Skeletal muscle satellite cell (primary cell): ENCODE measurements around the gene GSTO2. TPM values are rescaled to one million over a fixed set of nuclear protein-coding genes. Genes with fewer than 3 reads are reported as not detected.

Experiments used
- H3K27me3 ChIP-seq: 2 replicates; pipeline ENCODE4 v1.7.0; 2013; ENCODE audit warnings: low read length; ENCODE audit not compliant: control insufficient read depth, insufficient read depth
- H3K36me3 ChIP-seq: 2 replicates; pipeline ENCODE4 v1.7.0; 2013; ENCODE audit warnings: mild to moderate bottlenecking, control low read depth, low read length; ENCODE audit not compliant: insufficient read depth
- H3K4me1 ChIP-seq: 2 replicates; pipeline ENCODE4 v1.7.0; 2013; ENCODE audit warnings: low read length; ENCODE audit not compliant: control insufficient read depth, insufficient read depth
- H3K4me2 ChIP-seq: 2 replicates; pipeline ENCODE4 v1.7.0; 2013; ENCODE audit warnings: mild to moderate bottlenecking, low read length
- H3K4me3 ChIP-seq: 2 replicates; pipeline ENCODE4 v1.7.0; 2013; ENCODE audit warnings: low read length
- H3K9ac ChIP-seq: 2 replicates; pipeline ENCODE4 v1.7.0; 2013; ENCODE audit warnings: mild to moderate bottlenecking, low read depth, low read length, moderate library complexity
- H3K9me3 ChIP-seq: replicated peaks from 2 replicates; pipeline ENCODE4 v1.7.0; 2013; ENCODE audit warnings: mild to moderate bottlenecking, control low read depth, low read length
- total RNA-seq: library from RNA; depleted of rRNA; stranded (reverse); fragments of >200 nt; gene quantifications from 2 replicates; pipeline ENCODE4 v1.2.3, GENCODE V29; 2012; rRNA removed

Gene GSTO2
- 0.66 and 1.8 TPM in 2 replicates for total RNA-seq

DNA sequence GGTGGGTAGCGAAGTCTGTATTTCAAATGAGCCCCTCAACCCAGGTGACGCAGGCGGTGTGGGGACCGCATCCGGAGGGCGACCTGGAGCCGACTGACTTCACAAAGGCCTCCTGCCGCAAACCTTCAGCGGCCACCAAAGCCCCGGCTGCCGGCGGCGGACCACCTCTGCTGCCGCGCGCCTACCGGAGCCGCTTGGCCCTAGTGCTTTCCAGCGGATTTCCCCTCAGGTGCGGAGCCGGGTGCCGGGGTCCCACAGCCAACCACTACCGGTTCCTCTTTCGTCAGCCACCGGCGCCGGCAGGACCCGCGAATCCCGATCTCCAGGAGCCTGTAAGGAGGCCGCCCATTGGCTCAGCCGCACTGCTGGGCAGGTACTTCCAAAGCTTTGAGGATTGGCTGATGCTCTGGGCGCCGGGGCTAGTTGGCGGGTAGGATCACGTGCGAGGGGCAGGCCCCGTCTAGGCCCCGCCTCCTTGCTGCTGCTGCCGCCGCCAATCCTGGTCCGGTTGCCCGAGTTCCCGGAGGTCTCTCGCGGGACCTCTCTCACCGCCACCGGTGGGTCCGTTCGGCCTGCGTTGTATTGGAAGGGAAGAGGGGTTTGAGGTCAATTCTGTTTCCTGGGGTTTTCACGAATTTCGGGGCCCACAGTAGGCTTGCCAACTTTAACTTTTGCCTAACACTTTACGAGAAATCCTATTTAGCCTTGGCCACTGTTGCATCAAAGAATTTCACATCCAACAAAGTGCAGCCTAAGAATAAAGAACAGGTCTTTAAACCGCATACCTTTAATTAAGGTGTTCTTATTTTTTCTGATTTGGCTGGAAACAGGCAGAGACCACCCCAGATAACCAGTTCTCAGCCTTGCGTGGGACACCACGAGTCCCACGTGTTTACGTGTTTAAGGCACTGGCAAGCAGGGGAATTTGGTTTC lies at the start of gene GSTO2:
Gene GSTO2 (plus strand): TSS at position 472 of the 933 bp plus-strand sequence. CDS start 5,732 bp downstream, outside the sequence.
- Histone ChIP-seq H3K4me1 (peaks cover 10% of the 10 kb centered on the region), H3K27me3 (no peaks in the 10 kb centered on the region), H3K36me3 (peaks cover 56% of the 10 kb centered on the region), H3K4me2 (peak within 1 kb of the TSS; percentile 50), H3K9me3 (no peaks in the 10 kb centered on the region), H3K9ac (peak within 1 kb of the TSS; percentile 18), H3K4me3 (peak within 1 kb of the TSS; percentile 35)

DNA sequence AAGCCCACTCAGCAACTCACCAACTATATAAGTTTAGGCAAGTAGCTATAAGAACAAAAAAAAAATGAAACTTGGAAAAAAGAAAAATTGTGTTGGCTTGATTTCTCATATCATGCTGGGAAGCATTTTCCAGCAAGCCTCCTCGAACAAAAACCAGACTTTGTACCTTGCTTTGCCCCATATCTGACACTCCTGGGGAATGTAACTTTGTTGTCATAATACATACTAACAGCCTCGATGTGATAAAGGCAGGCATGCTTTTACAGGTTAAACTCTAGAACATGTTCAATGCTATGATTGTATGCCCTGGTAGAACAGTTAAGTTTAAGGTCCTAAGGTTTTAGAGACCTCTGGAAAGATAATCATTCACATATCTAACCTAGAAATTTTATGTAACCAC lies 48.5 kb upstream of the GSTO2 start:
- Histone ChIP-seq H3K4me3 (no peak overlapping the region), H3K4me1 (no peaks in the 10 kb centered on the region), H3K9ac (no peak overlapping the region), H3K4me2 (no peak overlapping the region), H3K36me3 (no peaks in the 10 kb centered on the region), H3K9me3 (no peaks in the 10 kb centered on the region), H3K27me3 (peaks cover 41% of the 10 kb centered on the region)

DNA sequence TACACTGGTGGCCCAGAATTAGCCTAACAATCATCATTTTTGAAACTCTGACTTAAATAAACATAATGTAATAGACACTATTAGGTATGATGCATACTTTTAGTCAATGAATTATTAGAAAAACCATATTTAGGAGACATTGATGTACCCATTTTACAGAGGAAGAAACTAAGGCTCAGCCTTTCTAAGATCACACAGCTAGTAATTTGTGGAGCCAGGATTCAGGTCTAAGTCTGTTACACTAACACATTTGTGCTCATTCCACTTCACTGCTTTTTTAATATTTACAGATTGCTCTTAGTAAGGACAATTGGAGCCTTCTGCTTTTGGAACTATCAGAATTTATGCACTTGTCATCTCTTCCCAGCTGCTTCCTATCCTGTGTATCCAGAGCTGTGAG lies 45.7 kb upstream of the GSTO2 start:
- H3K4me2 ChIP-seq = no peak overlapping the region
- no peaks in the 10 kb centered on the region for H3K36me3 ChIP-seq
- H3K9ac ChIP-seq = no peak overlapping the region
- peaks cover 31% of the 10 kb centered on the region for H3K27me3 ChIP-seq
- H3K9me3 ChIP-seq = no peaks in the 10 kb centered on the region
- no peak overlapping the region for H3K4me3 ChIP-seq
- H3K4me1 ChIP-seq = no peaks in the 10 kb centered on the region

DNA sequence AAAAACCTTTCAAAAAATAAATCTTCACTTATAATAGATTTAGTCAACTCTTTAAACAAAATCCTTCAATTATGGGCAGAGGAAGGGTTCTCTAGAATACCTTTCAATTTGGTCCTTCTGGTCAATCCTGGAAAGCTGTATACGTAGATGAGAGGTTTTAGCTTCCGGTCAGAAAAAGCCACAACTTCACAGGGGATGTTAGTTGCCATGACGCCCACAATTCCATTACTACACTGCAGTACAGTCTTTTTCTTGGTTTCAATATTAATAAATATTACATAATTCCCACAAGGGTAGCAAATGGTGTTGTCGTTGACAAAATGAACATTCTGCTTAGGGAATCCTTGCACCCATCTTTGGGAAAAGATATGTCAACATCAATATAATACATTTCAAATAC lies 38.5 kb upstream of the GSTO2 start:
- H3K9ac ChIP-seq = no peak overlapping the region
- H3K27me3 ChIP-seq = peaks cover 16% of the 10 kb centered on the region
- no peak overlapping the region for H3K4me3 ChIP-seq
- H3K4me1 ChIP-seq = no peaks in the 10 kb centered on the region
- H3K4me2 ChIP-seq = no peak overlapping the region
- H3K36me3 ChIP-seq = no peaks in the 10 kb centered on the region
- no peaks in the 10 kb centered on the region for H3K9me3 ChIP-seq

DNA sequence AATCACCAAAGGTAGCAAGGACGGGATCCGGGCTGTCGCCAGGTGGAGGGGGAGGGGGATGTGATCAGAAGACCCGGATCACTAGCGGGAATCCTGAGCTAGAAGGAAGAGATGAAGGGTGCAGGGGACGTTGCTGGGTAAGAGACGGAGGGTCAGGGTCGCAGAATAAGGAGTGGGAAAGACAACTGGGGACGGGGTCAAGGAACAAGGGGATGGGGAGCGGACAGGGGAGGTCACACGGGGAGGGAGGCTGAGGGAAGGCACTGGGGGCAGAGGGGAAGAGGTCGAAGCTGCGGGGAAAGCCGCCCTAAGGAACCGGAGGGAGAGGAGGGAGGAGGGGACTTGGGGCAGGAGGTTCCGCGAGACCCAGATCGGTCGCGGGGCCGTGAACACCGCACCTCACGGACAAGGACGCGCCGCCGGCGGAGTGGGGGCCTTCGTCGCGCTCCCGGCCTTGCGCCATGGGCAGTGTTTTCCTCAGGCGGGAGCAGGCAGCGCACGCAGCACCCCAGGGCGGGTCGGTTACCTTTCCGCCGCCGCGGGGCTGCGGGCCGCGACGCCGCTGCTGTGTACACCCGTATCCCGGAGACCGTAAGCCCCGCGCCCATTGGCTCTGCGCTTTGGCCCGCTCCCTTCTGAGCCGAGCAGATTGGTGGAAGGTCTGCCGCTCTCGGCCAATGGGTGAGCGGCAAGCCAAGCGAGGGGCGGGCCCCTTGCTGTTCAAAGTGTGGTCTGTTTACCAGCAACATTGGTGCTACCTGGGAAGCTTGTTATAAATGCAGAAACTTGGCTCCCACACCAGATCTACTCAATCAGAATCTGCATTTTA lies 37.0 kb upstream of the GSTO2 start, which contains the start of gene CFAP43:
Gene CFAP43 (minus strand): TSS at position 581 of the 829 bp plus-strand sequence. CDS start 118 bp downstream, at position 463.
- Histone ChIP-seq H3K9ac (peak within 1 kb of the TSS; percentile 79), H3K27me3 (peaks cover 13% of the 10 kb centered on the region), H3K4me1 (no peaks in the 10 kb centered on the region), H3K4me2 (peak within 1 kb of the TSS; percentile 90), H3K36me3 (no peaks in the 10 kb centered on the region), H3K9me3 (no peaks in the 10 kb centered on the region), H3K4me3 (peak within 1 kb of the TSS; percentile 90)

DNA sequence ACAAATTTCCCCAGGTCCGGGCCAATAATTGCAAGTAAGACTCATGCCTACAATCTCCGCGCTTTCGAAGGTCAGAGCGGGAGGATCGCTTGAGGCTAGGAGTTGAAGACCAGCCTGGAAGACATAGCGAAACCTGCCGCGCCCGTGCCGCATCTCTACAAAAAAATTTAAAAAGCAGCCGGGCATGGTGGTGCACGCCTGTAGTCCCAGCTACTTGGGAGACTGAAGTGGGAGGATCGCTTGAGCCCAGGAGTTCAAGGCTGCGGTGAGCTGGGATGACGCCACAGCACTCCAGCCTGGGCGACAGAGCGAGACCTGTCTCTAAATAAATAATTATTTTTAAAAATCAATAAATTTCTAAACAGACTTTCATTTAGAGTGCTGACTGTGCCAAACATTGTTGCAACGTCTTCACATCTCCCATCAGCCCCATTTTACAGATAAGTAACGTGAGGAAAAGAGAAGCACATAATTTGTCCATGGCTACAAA lies 36.3 kb upstream of the GSTO2 start:
- peaks cover 19% of the 10 kb centered on the region for H3K27me3 ChIP-seq
- H3K36me3 ChIP-seq = no peaks in the 10 kb centered on the region
- H3K9me3 ChIP-seq = no peaks in the 10 kb centered on the region
- peak overlapping the region; percentile 90 for H3K4me3 ChIP-seq
- peak overlapping the region; percentile 90 for H3K4me2 ChIP-seq
- peak overlapping the region; percentile 79 for H3K9ac ChIP-seq
- H3K4me1 ChIP-seq = no peaks in the 10 kb centered on the region

DNA sequence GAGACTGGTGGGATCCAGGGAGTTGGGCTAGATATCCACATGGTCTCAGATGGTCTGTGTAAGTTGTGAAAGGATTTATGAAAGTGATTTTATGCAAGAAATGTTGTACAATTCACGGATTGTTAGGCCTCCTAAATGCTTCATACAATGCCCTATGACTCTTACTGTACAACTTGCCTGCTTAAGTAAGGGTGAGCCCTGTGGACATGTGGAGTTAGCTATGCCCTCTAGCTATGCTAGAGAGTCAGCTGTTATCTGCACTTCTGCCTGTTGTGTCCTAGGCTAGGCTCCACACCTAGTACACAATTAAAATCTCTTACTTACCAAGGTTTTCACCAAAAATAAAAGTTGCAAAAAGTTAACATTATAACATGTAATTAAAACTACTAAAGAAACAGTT lies 35.2 kb upstream of the GSTO2 start:
- no peaks in the 10 kb centered on the region for H3K9me3 ChIP-seq

DNA sequence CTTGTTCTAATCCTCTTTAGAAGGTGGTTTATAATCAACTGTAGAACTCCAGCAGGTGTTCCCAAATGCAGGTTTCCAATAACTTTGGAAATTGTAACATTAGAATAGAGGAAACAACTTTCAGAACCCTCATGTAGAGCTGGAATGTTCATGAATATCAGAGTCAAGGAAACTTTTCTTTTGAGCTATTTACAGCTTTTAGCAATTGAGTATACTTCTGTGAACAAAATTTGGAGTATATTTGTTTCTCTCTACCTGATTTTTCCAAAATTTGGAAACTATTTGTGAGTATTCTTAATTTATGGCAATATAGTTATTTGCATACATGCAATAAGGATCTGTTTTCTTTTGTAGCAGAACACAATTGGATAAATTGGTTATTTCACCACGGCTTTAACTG lies 34.0 kb upstream of the GSTO2 start:
- H3K27me3 ChIP-seq = peaks cover 36% of the 10 kb centered on the region
- H3K36me3 ChIP-seq = no peaks in the 10 kb centered on the region
- H3K4me3 ChIP-seq = no peak overlapping the region
- no peak overlapping the region for H3K9ac ChIP-seq
- H3K9me3 ChIP-seq = no peaks in the 10 kb centered on the region
- no peaks in the 10 kb centered on the region for H3K4me1 ChIP-seq
- no peak overlapping the region for H3K4me2 ChIP-seq

More for the DNA sequence above, 35.2 kb upstream of the GSTO2 start:
- Histone ChIP-seq H3K4me2 (no peak overlapping the region), H3K4me1 (no peaks in the 10 kb centered on the region), H3K4me3 (no peak overlapping the region), H3K36me3 (no peaks in the 10 kb centered on the region), H3K27me3 (peaks cover 24% of the 10 kb centered on the region), H3K9ac (no peak overlapping the region)

DNA sequence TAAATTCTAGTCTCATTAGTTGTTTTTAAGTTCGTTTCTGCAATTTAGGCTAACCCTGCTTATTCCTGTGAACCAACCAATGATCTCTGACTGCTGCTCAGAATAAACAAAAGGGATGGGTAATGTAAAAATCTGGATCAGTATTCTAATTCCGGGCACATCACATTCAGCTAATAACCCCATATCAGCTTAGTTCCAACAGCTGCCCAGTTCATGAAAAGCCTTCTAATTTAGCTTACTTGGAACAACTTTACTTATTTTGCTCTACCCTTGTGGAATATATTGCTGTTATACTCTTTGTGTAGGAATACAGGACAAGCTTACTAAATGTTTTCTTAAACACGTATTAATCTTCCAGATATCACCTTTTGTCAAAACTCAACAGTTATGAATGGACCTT lies 33.2 kb upstream of the GSTO2 start:
- no peak overlapping the region for H3K4me3 ChIP-seq
- no peak overlapping the region for H3K9ac ChIP-seq
- H3K27me3 ChIP-seq = peaks cover 39% of the 10 kb centered on the region
- H3K4me2 ChIP-seq = no peak overlapping the region
- no peaks in the 10 kb centered on the region for H3K4me1 ChIP-seq
- H3K36me3 ChIP-seq = no peaks in the 10 kb centered on the region
- no peaks in the 10 kb centered on the region for H3K9me3 ChIP-seq

DNA sequence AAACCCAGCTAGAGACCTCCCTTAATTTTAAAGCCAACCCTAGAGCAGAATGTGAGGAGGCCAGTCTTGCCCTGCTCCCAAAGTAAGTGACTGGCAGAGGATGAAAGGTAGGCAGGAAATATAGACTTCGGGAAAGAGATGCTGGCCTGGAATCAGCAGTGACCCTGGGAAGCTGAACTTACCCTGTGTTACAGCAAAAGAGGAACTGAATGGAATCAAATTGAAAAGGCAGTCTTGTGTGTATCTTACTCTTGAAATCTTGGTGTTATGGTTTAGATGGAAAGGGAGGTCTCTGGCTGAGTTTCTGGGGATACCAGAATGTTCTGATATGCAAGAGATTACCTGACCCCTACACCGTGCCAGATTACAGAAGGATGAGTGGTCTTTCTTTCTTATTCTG lies 28.9 kb upstream of the GSTO2 start:
- Histone ChIP-seq H3K9ac (no peak overlapping the region), H3K4me1 (no peaks in the 10 kb centered on the region), H3K27me3 (peaks cover 36% of the 10 kb centered on the region), H3K4me2 (no peak overlapping the region), H3K4me3 (no peak overlapping the region), H3K9me3 (no peaks in the 10 kb centered on the region), H3K36me3 (no peaks in the 10 kb centered on the region)

DNA sequence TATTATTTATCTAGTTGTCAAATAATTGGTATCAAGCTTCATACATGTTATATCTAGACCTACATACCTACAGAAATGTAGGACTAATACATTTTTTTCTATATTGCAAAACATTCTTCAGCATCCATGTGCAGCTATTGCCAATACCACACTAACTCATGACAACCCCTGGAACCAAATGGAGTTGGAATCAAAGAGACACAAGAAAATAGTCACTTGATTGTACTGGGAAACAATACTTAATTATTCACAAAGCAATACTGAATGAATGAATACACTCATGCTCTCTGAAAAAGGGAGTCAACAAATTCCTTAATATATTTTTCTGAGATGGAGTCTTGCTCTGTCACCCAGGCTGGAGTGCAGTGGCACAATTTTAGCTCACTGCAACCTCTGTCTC lies 26.4 kb upstream of the GSTO2 start:
- peaks cover 3% of the 10 kb centered on the region for H3K4me1 ChIP-seq
- H3K27me3 ChIP-seq = peaks cover 28% of the 10 kb centered on the region
- H3K36me3 ChIP-seq = no peaks in the 10 kb centered on the region
- H3K4me3 ChIP-seq = no peak overlapping the region
- H3K4me2 ChIP-seq = no peak overlapping the region
- no peaks in the 10 kb centered on the region for H3K9me3 ChIP-seq
- H3K9ac ChIP-seq = no peak overlapping the region
